ENCODE data around the gene HERC3.
"Not testable (repeated sequence)": the region's sequence is repeated elsewhere in the genome, so short reads cannot be mapped to it uniquely, and the experiment has no call there.

HERC3 gene

GRCh38 chr4:88609794-88610193 is 17.5 kb downstream of the HERC3 start:
- DNase-seq, result not testable (repeated sequence)

GRCh38 chr4:88610771-88611170 is 18.5 kb downstream of the HERC3 start:
- DNase-seq, result no peak

GRCh38 chr4:88613417-88613875 is 21.2 kb downstream of the HERC3 start:
- peak in 1 of 2 experiments; percentile 27 for DNase-seq

- no peak for DNase-seq
These were observed 21.8 kb downstream of the HERC3 start for GRCh38 chr4:88614058-88614457.

GRCh38 chr4:88616275-88617150 is 24.2 kb downstream of the HERC3 start:
- no peak for DNase-seq

- no peak for DNase-seq
These were observed 26.7 kb downstream of the HERC3 start for GRCh38 chr4:88618782-88619485.

- DNase-seq, result no peak
These were observed 27.7 kb downstream of the HERC3 start for GRCh38 chr4:88619971-88620370.

- DNase-seq, result no peak
These were observed 29.6 kb downstream of the HERC3 start for GRCh38 chr4:88621763-88622327.

GRCh38 chr4:88623097-88623496 is 30.8 kb downstream of the HERC3 start:
- DNase-seq, result no peak

- no peak for DNase-seq
These were observed 36.5 kb downstream of the HERC3 start for GRCh38 chr4:88628746-88629145.

GRCh38 chr4:88629826-88630225 is 37.5 kb downstream of the HERC3 start:
- DNase-seq, result no peak

- no peak for DNase-seq
These were observed 38.5 kb downstream of the HERC3 start for GRCh38 chr4:88630756-88631155.

- no peak for DNase-seq
These were observed 51.7 kb downstream of the HERC3 start for GRCh38 chr4:88643932-88644331.

GRCh38 chr4:88645994-88646393 is 53.7 kb downstream of the HERC3 start:
- DNase-seq, result no peak

GRCh38 chr4:88646528-88647280 is 54.4 kb downstream of the HERC3 start:
- DNase-seq, result no peak

- no peak for DNase-seq
These were observed 57.4 kb downstream of the HERC3 start for GRCh38 chr4:88649716-88650115.

GRCh38 chr4:88653371-88653946 is 61.2 kb downstream of the HERC3 start:
- no peak for DNase-seq

GRCh38 chr4:88655226-88655625 is 62.9 kb downstream of the HERC3 start:
- DNase-seq, result no peak

GRCh38 chr4:88659055-88659889 is 67.0 kb downstream of the HERC3 start:
- peak in 1 of 2 experiments; percentile 1 for DNase-seq

- DNase-seq, result no peak
These were observed 67.6 kb downstream of the HERC3 start for GRCh38 chr4:88659890-88660208.

- no peak for DNase-seq
These were observed 68.4 kb downstream of the HERC3 start for GRCh38 chr4:88660446-88661294.

All from SHP77 (cell line).